Inflammatory macrophage treated with lipopolysaccharide for 1 hour (primary cell): ENCODE measurements around the gene NPTN.

Experiments
- DNase-seq, 2 donors: peaks; one replicate each; pipeline ENCODE4 v3.0.0-alpha.2; 2020 to 2022

The NPTN gene

DNA sequence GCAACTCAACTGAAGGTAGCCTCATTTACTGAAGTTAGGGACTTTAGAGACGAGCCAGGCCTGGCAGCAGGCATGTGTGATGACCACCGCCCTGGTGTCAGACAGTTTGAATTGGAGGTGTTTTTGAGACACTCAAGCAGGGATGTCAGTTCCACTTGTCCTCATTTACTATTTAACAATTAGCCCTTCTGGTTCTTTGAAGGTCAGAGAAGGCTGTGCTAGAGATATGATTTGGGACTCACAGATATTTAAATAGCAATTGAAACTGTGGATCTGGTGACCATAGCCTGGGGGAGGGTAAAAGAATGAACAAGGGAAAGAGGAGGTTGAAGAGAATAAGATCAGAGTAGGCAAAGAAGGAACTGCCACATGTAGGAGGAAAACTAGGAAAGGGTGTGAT lies 115.6 kb downstream of the NPTN start:
- DNase-seq = peak in 1 of 2 donors; percentile 10

DNA sequence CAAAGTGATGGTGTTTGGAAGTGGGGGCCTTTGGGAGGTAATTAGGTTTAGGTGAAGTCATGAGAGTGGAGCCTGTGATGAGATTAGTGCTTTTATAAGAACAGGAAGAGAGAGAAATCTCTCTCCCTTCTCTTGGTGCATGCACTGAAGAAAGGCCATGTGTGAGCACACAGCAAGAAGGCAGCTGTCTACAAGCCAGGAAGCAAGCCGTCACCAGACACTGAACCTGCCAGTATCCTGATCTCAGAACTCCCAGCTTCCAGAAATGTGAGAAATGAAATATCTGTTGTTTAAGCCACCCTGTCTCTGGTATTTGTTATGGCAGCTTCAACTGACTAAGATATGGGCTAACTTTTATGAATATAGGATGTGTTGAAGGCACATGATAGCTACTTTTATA lies 117.7 kb downstream of the NPTN start:
- DNase-seq = no peak
